HCT116 (cell line): ENCODE data around the gene GP2. TPM values are rescaled to one million over a fixed set of nuclear protein-coding genes. Genes with fewer than 3 reads are reported as not detected.

Source experiments
- ATAC-seq: fragments of 200-7000 bp; cut with Tn5 transposase; 2 replicates; pipeline ENCODE4 v1.9.1; 2020; ENCODE audit warnings: mild to moderate bottlenecking, moderate library complexity
- BruUV-seq: library from RNA; stranded (reverse); fragments of 400-500 nt; replicated peaks from 2 replicates; lab custom pipeline; 2021; lab: Mats Ljungman, UMichigan
- CTCF ChIA-PET: fragments of 300-600 bp; sonication (Branson Sonifier 250); formaldehyde crosslinking; loops from one replicate; lab custom pipeline; 2021; ENCODE audit warnings: antibody characterized with exemption; lab: Charles Lee
- POLR2A ChIA-PET: fragments of 300-600, 350-600 bp; sonication (Branson Sonifier 250); formaldehyde crosslinking; loops from one replicate; lab custom pipeline; 2021; ENCODE audit warnings: antibody characterized with exemption; lab: Charles Lee
- RAD21 ChIA-PET, 2 experiments: fragments of 300-600 bp; sonication (Branson Sonifier 250); formaldehyde crosslinking; loops; one replicate each; lab custom pipeline; 2023; ENCODE audit warnings: low total read pairs in 2 of 2; ENCODE audit not compliant: uncharacterized antibody in 2 of 2, unreplicated experiment in 2 of 2, low non-redundant PET in 1 of 2; lab: Charles Lee
- DNase-seq: peaks from one replicate; pipeline ENCODE4 v3.0.0-alpha.2; 2010; ENCODE audit warnings: low read depth, low spot score
- H2AFZ ChIP-seq: fragments of 200-600 bp; shearing (Covaris generic), sonication (generic); 2 replicates; pipeline ENCODE4 v1.6.1; 2017; ENCODE audit warnings: low read depth, mixed run types, mixed read lengths, antibody characterized with exemption, low read length; ENCODE audit not compliant: poor library complexity, severe bottlenecking
- H3K27ac ChIP-seq: 2 replicates; pipeline ENCODE4 v1.5.1; 2012; ENCODE audit warnings: low read depth, low read length
- H3K27me3 ChIP-seq: fragments of 200-600 bp; sonication (generic); 2 replicates; pipeline ENCODE4 v1.6.1; 2016; ENCODE audit warnings: mixed run types, low read length, mixed read lengths; ENCODE audit not compliant: insufficient read depth
- H3K36me3 ChIP-seq, 2 experiments: fragments of 200-500 bp in 1 of 2; fragments of 200-600 bp in 1 of 2; sonication (Bioruptor generic) in 1 of 2; sonication (generic) in 1 of 2; 2 replicates each; pipeline versions ENCODE4 v1.5.1 to v1.6.1; 2014 to 2016; ENCODE audit warnings: low read length in 2 of 2, inconsistent platforms in 1 of 2, mixed read lengths in 1 of 2, mixed run types in 1 of 2; ENCODE audit not compliant: insufficient read depth in 2 of 2, control insufficient read depth in 1 of 2
- H3K4me1 ChIP-seq, 2 experiments: fragments of 200-600 bp in 1 of 2; sonication (generic) in 1 of 2; 2 replicates each; pipeline versions ENCODE4 v1.5.1 to v1.6.1; 2012 to 2017; ENCODE audit warnings: low read length in 2 of 2, inconsistent platforms in 1 of 2, mild to moderate bottlenecking in 1 of 2, mixed read lengths in 1 of 2, mixed run types in 1 of 2, moderate library complexity in 1 of 2; ENCODE audit not compliant: insufficient read depth in 2 of 2, control insufficient read depth in 1 of 2
- H3K4me2 ChIP-seq: fragments of 200-600 bp; sonication (generic); 2 replicates; pipeline ENCODE4 v1.6.1; 2017; ENCODE audit warnings: mixed run types, low read length, mixed read lengths
- H3K4me3 ChIP-seq, 2 experiments: fragments of 200-600 bp in 1 of 2; sonication (generic) in 1 of 2; replicated peaks in 1 of 2; 2 replicates each; pipeline ENCODE4 v1.5.1; 2011 to 2016; ENCODE audit warnings: low read length in 2 of 2, control low read depth in 1 of 2, low read depth in 1 of 2, mild to moderate bottlenecking in 1 of 2, mixed read lengths in 1 of 2, mixed run types in 1 of 2
- H3K79me2 ChIP-seq: fragments of 200-600 bp; sonication (generic); 2 replicates; pipeline ENCODE4 v1.6.1; 2017; ENCODE audit warnings: mild to moderate bottlenecking, mixed run types, low read length, moderate library complexity, mixed read lengths; ENCODE audit not compliant: insufficient read depth
- H3K9ac ChIP-seq: fragments of 200-600 bp; sonication (generic); 2 replicates; pipeline ENCODE4 v1.6.1; 2016; ENCODE audit warnings: low read length, mixed read lengths
- H3K9me2 ChIP-seq: fragments of 200-600 bp; sonication (generic), shearing (Covaris generic); 2 replicates; pipeline ENCODE4 v1.6.1; 2017; ENCODE audit warnings: mixed run types, mild to moderate bottlenecking, moderate library complexity; ENCODE audit not compliant: insufficient read depth
- H3K9me3 ChIP-seq, 2 experiments: fragments of 200-500 bp in 1 of 2; fragments of 200-600 bp in 1 of 2; sonication (Bioruptor generic) in 1 of 2; sonication (generic) in 1 of 2; 2 replicates each; pipeline ENCODE4 v1.6.1; 2014 to 2017; ENCODE audit warnings: low read length in 2 of 2, mixed read lengths in 2 of 2, inconsistent platforms in 1 of 2, low read depth in 1 of 2, mild to moderate bottlenecking in 1 of 2, mixed run types in 1 of 2, moderate library complexity in 1 of 2; ENCODE audit not compliant: control insufficient read depth in 1 of 2, insufficient read depth in 1 of 2
- H4K20me1 ChIP-seq: fragments of 200-600 bp; sonication (generic), shearing (Covaris generic); 2 replicates; pipeline ENCODE4 v1.6.1; 2017; ENCODE audit warnings: mixed run types, mild to moderate bottlenecking, moderate library complexity; ENCODE audit not compliant: insufficient read depth
- EZH2 ChIP-seq: fragments of 200-600 bp; sonication (generic); IDR thresholded peaks from 2 replicates; pipeline ENCODE4 v1.6.1; 2017; ENCODE audit warnings: antibody characterized with exemption, mixed run types
- POLR2A ChIP-seq: IDR thresholded peaks from 2 replicates; pipeline ENCODE4 v1.7.0; 2011; ENCODE audit warnings: borderline replicate concordance; ENCODE audit not compliant: insufficient read depth, insufficient read length; ENCODE audit errors: extremely low read depth
- SRF ChIP-seq: IDR thresholded peaks from 2 replicates; pipeline ENCODE4 v1.6.1; 2012; ENCODE audit warnings: low read depth
- ZFX ChIP-seq: fragments of 450-650 bp; IDR thresholded peaks from 2 replicates; pipeline ENCODE4 v1.6.1; 2017
- intact Hi-C: fragments of 100-400 bp; cut with micrococcal nuclease; formaldehyde crosslinking; loops from 2 replicates; pipeline ENCODE4 v1.10.0; 2022
- total RNA-seq: library from RNA; stranded (reverse); gene quantifications from one replicate; pipeline ENCODE4 v1.2.1, GENCODE V29; 2021; ENCODE audit not compliant: unreplicated experiment
- TF ChIP-seq, protein P1 (sequence below): IDR thresholded peaks from 2 replicates; pipeline ENCODE4 v1.6.1; 2011; ENCODE audit warnings: mild to moderate bottlenecking, low read length, moderate library complexity; ENCODE audit not compliant: insufficient replicate concordance; ENCODE audit errors: extremely low read depth
- TF ChIP-seq, protein P2 (sequence below): IDR thresholded peaks from 2 replicates; pipeline ENCODE4 v1.6.1; 2012
- TF ChIP-seq, protein P3 (sequence below), 3 experiments: fragments of 200-600 bp in 1 of 3; sonication (generic) in 1 of 3; IDR thresholded peaks in 2 of 3; conservative IDR thresholded peaks in 1 of 3; 2 replicates each; pipeline ENCODE4 v1.5.1; 2012 to 2017; ENCODE audit warnings: low read depth in 2 of 3, low read length in 2 of 3, antibody characterized with exemption in 1 of 3, borderline replicate concordance in 1 of 3, control low read depth in 1 of 3, mild to moderate bottlenecking in 1 of 3, mixed read lengths in 1 of 3, mixed run types in 1 of 3, moderate library complexity in 1 of 3; ENCODE audit not compliant: insufficient read depth in 1 of 3

GP2 gene
- total RNA-seq, 1 experiment from 2014 or later: 8.7 TPM

DNA sequence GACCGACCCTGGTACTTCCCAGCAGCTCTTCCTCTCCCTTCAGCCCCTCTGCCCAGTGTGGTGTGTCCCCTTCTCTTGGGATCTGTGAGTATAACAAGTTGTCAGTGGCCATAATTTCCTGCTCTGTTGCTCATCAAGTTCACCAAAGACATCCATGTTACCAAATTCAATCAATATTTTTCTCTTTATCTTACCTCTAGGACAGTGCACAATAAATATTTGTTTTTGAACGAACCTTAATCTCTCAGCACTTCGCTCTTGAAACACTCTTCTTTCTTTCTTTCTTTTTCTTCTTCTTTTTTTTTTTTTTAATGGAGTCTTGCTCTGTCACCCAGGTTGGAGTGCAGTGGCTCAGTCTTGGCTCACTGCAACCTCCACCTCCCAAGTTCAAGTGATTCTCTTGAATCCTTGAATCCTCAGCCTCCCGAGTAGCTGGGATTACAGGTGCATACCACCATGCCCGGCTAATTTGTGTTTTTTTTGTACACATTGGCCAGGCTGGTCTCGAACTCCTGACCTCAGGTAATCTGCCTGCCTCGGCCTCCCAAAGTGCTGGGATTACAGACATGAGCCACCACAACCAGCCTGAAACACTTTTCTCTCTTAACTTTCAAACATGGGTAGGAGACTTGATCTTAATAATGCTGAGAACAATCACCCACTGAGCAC is 27.9 kb upstream of the GP2 start:
- Histone ChIP-seq H3K9me3 (no peaks in the 10 kb centered on the region), H3K9ac (no peak overlapping the region), H3K36me3 (no peaks in the 10 kb centered on the region), H3K79me2 (no peaks in the 10 kb centered on the region), H3K27me3 (peaks cover 67% of the 10 kb centered on the region), H3K27ac (no peak overlapping the region), H3K4me3 (no peak overlapping the region), H3K4me2 (no peak overlapping the region), H4K20me1 (no peaks in the 10 kb centered on the region), H3K9me2 (no peaks in the 10 kb centered on the region), H3K4me1 (no peaks in the 10 kb centered on the region), H2AFZ (no peak overlapping the region)
- no peak for ATAC-seq
- no peak for TF ChIP-seq POLR2A
- TF ChIP-seq EZH2: no peak
- TF ChIP-seq, protein P1, sequence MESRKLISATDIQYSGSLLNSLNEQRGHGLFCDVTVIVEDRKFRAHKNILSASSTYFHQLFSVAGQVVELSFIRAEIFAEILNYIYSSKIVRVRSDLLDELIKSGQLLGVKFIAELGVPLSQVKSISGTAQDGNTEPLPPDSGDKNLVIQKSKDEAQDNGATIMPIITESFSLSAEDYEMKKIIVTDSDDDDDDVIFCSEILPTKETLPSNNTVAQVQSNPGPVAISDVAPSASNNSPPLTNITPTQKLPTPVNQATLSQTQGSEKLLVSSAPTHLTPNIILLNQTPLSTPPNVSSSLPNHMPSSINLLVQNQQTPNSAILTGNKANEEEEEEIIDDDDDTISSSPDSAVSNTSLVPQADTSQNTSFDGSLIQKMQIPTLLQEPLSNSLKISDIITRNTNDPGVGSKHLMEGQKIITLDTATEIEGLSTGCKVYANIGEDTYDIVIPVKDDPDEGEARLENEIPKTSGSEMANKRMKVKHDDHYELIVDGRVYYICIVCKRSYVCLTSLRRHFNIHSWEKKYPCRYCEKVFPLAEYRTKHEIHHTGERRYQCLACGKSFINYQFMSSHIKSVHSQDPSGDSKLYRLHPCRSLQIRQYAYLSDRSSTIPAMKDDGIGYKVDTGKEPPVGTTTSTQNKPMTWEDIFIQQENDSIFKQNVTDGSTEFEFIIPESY: no peak
- TF ChIP-seq SRF: no peak
- TF ChIP-seq, protein P2, sequence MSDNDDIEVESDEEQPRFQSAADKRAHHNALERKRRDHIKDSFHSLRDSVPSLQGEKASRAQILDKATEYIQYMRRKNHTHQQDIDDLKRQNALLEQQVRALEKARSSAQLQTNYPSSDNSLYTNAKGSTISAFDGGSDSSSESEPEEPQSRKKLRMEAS: no peak
- no peak for TF ChIP-seq ZFX
- TF ChIP-seq, protein P3, sequence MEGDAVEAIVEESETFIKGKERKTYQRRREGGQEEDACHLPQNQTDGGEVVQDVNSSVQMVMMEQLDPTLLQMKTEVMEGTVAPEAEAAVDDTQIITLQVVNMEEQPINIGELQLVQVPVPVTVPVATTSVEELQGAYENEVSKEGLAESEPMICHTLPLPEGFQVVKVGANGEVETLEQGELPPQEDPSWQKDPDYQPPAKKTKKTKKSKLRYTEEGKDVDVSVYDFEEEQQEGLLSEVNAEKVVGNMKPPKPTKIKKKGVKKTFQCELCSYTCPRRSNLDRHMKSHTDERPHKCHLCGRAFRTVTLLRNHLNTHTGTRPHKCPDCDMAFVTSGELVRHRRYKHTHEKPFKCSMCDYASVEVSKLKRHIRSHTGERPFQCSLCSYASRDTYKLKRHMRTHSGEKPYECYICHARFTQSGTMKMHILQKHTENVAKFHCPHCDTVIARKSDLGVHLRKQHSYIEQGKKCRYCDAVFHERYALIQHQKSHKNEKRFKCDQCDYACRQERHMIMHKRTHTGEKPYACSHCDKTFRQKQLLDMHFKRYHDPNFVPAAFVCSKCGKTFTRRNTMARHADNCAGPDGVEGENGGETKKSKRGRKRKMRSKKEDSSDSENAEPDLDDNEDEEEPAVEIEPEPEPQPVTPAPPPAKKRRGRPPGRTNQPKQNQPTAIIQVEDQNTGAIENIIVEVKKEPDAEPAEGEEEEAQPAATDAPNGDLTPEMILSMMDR (IDR thresholded peaks at IDR 0.05 in 2 of 3, conservative IDR thresholded peaks at IDR 0.05 in 1 of 3; ENCODE audit: borderline replicate concordance in 1 of 3, insufficient read depth in 1 of 3, low read depth in 2 of 3, low read length in 2 of 3): no peak
- POLR2A ChIA-PET: no interaction called here
- BruUV-seq: no TSS peak
- no peak for DNase-seq
- RAD21 ChIA-PET: no interaction called here
- intact Hi-C loops: no loop called here
- CTCF ChIA-PET: no interaction called here
